ENCODE measurements around the gene FAM13A.

FAM13A gene

DNA sequence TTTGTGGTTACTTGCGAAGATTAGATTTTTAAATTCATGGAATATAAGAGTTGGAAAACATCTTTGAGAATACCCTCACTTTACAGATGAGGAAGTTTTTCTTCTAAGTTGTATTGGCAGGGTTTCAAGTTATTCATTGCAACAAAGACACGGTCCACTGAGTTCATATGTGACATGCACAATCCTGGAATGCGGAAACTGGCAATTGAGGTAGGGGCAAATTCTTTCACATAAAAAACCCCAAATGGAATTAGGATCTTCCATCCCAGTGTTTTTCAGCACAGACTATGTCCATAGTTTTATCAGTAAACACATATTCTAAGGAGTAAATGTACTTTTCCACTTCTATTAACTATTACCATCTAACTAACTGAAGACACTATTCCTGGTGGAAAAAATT lies 277.6 kb downstream of the FAM13A start:
- no peak for DNase-seq (ENCODE audit: low read depth in 2 of 2)

DNA sequence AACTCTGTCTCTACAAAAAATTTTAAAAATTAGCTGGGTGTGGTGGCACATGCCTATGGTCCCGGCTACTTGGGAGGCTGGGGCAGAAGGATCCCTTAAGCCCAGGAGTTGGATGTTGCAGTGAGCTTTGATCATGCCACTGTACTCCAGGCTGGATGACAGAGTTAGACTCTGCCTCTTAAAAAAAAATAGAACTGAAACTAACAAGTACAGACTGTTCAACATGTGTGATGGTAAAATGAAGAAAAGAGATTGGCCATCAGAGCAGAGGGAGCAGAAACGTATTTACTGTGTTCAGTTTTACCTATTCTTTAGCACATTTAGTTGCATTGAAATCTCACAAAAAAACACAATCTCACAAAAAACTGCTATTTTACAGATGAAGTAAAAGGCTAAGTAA lies 281.5 kb downstream of the FAM13A start:
- DNase-seq (ENCODE audit: low read depth in 2 of 2), result no peak

DNA sequence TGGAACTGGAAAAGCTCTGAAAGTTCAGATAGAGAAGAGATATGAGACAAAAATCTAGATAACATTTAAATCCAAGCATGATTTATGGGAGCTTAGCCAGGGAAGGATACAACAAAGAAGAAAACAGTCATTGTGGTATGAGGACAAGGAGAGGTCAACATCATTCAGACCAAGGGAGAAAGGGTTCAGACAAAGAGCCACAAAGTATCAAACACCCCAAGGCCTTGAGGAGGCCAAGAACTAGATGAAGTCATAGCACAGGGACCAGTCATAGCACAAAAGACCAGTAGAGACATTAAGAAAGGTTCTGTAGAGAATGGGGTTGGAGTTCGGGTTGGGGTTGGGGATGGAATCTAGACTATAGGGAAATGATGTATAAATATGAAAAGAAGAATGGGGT lies 282.0 kb downstream of the FAM13A start:
- no peak for DNase-seq (ENCODE audit: low read depth in 2 of 2)

DNA sequence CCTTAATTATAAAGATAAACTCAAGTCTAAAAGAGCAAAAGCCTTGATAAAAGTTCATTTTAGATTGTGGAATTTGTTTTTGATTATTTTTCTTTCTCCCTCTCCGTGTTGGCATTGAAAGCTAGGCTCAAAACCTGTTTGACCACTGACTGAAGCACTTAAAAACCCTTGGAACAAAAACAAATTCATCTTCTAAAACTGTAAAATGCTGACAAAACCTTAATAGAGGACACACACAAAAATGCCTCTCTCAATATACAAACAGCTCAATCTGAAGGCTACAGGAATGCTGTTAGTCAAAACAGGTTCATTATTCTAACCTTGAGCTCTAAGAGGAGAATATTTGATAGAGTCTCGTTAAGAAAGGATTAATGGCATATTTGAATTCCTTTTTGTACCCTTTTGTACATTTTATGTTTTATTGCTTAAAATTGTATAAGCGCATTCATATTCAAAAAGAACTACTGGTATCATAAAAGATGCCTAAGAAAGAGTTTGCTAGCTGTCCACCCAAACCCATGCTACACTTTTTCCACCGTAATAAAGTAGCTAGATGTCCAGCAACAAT lies 285.0 kb downstream of the FAM13A start:
- DNase-seq (ENCODE audit: low read depth in 2 of 2), result no peak

DNA sequence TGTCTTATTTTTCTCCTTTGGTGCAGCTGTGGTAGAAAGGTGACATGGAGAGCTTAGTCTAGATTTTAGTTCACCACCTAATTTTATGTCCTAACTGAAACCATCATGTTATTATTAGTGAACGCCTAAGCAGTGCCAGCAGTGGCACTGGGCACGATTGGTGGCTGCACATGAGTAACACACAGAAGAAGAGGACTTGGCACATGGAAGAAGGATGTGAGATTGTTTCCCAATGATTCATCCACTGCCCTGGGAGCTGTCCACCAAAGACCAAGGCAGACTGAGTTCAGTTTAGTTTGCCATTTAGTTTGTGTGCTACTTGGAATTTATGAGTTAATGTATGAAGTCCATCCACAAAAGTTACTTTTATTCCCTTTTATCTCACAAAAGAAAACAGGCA lies 291.3 kb downstream of the FAM13A start:
- DNase-seq (ENCODE audit: low read depth in 2 of 2), result no peak

DNA sequence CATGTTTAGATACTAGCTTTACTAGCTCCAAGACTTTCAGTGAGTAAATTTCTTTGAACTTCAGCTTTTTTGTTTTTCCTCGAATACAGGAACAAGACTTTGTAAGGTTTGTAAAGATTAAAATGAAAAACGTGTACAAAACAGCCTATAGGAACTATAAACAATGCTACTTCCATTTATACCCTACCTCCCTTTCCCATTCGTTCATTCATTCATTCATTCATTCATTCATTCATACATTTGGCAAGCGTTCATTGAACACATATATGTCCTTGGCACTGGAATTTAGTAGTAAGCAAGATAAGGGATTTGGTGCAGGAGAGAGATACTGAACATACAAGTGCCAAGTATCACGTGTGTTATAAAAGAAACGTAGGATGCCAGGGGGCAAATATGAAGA lies 293.9 kb downstream of the FAM13A start:
- DNase-seq (ENCODE audit: low read depth in 2 of 2), result no peak

DNA sequence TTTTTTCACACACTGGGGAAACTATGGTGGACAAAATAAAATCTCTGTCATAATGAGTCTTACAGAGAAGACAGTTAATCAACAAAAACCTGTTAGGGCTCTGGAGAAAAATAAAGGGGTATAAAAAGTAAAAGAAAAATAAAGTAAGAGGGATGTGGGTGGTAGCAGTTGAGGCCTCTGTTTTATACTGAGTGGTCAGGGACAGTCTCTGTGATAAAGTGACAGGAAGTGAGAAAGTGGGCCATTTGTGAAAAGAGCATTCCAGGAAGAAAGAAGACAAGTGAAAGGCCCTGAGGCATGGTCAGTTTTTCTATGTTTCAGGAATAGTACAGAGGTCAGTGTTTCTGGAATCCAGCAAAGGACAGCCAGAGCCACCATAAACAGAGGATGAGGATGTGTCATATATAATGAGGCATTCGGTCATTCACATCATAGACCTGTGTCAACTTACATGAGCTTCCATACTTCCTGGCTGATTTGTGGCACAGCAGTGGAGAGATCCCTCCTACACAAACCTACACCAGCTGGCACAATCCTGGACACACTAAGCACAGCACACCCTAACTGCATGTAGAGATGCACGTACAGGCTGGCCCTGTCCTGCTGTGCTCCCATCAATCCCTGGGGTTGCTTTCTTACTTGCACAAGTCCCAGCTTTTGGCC lies 295.0 kb downstream of the FAM13A start:
- DNase-seq (ENCODE audit: low read depth in 2 of 2), result no peak

DNA sequence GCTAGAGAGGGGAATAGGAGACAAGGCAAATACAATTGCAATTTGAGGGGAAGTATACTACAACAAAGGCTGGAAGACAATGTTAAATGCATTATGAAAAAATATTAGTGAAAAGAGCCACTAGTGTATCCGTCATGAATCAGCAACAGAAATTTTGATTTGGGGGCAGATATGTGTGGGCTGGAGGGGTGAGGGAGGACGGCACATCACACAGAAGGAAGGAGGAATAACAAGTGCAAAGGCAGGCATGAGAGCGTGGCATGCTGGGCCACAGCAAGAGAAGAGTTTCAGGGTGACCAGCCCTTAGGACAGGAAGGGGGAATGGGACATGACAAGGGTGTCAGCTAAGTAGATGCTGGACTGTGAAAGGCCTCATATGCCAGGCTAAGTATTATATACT lies 295.6 kb downstream of the FAM13A start:
- no peak for DNase-seq (ENCODE audit: low read depth in 2 of 2)

DNA sequence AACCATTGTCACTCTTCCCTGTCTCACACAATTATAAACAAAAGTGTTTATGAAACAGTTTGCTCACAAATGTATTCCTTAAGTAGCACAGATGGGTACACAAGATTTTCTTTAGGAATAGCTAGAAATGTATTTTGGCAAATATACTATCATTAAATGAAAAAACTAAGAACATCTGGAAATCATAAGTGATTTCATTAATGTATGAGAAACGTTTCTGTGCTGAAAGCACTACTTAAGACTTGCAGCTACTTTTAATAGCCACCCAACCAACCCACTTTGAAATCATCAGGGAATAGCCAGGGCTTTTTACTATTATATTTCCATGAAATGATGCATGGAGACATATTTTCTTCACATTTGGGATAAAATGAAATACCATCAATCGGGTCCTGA lies 297.1 kb downstream of the FAM13A start:
- no peak for DNase-seq (ENCODE audit: low read depth in 2 of 2)

DNA sequence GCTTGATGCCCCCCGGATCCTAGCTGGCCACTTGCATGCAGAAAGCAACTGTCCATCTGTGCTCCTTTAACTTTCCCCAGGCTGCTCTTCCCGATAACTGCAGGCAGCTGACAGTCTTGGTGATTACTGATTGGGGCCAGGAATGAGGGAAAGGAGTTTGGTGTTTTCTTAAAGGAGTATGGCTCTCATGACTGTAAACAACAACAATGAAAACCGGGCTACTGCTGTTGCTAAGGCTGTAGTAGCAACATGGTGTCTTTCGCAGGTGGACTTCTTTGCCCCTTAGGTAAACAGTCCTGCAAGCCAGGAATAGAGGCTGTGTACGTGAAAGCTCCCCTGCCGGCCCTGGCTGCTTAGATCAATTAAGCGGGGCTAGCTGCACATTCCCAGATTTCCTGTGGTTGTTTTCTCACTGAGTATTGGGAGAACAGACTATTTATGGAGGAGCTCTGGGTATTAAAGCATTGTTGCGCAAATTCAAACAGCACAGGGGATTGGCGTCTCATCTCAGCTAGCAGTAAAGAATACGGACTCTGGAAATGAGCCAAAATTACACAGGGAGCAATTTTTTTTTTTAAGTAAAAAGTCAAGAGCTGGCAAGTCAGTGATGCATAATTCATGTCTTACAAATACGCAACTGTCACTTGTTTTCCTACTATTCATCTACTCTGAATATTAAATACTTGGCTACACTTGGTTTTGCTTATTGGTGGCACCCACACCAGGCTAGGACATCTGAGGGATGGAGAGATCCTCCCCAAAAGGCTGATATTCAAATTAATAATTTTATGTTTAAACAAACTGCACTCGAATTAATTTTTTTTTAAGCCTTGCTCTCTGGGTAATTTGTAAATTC lies 297.7 kb downstream of the FAM13A start:
- DNase-seq (ENCODE audit: low read depth in 2 of 2), result no peak

DNA sequence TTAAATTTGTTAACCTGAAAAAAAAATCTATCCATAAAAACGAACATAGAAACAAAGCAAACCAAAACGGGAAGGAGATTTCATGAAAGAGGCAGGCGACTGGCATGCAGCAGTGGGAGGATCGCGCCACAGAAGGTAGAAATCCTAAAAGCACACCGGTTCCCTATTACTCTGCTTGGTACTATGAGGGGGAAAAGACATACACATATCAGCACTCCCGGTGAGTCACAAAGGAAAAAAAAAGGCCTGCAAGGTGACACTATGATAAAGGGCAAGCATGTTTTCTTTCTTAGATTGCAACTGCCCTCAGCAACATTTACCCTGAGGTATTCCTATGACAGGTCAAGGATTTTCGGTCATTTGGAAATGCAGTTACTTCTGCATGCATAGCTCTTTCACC lies 298.7 kb downstream of the FAM13A start:
- no peak for DNase-seq (ENCODE audit: low read depth in 2 of 2)

DNA sequence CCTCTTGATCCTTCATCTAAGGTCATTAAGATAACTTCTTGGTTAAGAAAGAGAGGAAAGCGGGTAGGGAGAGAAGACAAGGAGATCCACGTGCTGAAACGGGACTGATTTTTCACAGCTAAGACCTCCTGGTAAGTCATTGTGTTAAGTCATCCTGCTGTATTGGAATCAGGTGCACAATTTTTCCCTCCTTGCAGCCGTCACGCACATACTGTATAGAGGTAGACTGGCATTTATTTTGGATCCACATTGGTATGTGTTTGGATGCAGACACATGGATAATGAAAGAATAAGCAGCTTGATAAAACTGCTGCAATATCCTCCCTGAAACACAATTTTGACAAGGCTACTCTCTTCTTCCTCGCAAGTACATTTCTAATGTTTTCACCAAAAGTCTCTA lies 299.2 kb downstream of the FAM13A start:
- DNase-seq (ENCODE audit: low read depth in 2 of 2), result no peak

DNA sequence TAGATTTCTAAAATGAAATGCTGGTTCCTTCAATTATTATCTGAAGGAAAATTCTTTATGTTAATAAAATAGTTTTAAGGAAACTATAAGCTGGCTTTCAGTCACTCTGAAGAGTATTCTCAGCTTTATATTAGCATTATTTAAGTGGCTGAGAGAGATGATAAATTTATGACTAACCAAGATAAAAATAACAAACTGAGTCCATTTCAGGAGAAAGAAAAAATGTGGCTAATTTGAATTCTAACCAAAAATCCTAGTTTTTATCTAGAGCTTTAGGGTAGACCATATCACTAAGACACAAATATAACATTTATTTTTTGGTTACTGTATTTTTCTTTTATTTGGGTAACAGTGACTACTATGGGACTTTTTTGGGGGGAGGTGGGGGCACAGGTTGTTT lies 299.9 kb downstream of the FAM13A start:
- no peak for DNase-seq (ENCODE audit: low read depth in 2 of 2)

DNA sequence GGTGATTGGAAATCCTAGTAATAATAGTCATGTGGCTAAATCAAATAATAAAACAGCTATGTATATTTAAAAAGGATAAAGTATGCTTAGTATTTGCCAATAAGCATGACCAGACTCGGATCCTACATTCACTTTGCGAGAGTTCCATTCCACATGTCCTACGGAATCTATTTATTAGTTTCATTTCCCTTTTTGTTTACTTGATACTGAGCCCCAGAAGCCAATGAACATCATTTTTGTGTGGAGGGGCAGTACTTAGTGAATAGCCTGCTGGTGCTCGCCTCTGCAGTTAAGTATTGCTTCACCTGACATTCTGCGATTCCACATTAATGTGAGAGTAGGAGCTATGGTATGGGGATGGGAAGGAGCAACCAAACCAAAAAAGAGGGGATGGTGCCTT lies 300.8 kb downstream of the FAM13A start:
- no peak for DNase-seq (ENCODE audit: low read depth in 2 of 2)

DNA sequence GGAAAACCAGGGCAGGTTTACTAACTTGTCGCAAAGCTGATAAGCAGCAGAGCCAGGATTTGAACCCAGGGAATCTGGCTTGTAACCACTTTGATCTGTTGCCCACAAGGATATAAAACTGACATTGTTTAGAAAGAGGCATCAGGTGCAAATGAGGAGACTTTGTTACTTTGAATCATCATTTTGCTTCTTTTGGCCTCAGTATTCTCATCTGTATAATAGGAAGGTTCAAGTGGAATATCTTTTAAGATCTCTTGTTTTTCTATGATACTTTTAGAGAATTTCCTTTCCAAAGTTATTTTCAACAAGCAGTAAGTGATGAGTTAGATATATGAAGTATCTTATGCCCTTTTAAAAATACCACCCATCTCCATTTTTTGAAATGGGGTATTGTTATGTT lies 301.5 kb downstream of the FAM13A start:
- no peak for DNase-seq (ENCODE audit: low read depth in 2 of 2)

DNA sequence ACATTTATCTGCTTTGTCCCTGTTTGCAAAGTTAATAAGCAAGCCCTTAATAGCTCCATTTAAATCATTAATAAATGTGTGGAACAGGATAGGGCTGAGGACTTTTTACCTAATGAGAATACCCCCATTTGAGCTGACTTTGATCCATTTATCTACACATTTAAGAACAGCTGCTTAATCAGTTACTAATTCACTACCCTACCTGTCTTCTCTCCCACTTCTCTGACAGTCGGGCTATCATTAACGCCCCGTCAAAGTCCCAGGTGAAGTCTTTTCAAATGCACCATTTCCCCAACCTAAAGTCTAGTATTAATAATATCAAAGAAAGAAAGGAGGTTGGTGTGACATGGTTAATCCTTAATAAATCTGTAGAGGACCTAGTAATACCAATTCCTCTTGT lies 302.2 kb downstream of the FAM13A start:
- DNase-seq (ENCODE audit: low read depth in 2 of 2), result no peak

DNA sequence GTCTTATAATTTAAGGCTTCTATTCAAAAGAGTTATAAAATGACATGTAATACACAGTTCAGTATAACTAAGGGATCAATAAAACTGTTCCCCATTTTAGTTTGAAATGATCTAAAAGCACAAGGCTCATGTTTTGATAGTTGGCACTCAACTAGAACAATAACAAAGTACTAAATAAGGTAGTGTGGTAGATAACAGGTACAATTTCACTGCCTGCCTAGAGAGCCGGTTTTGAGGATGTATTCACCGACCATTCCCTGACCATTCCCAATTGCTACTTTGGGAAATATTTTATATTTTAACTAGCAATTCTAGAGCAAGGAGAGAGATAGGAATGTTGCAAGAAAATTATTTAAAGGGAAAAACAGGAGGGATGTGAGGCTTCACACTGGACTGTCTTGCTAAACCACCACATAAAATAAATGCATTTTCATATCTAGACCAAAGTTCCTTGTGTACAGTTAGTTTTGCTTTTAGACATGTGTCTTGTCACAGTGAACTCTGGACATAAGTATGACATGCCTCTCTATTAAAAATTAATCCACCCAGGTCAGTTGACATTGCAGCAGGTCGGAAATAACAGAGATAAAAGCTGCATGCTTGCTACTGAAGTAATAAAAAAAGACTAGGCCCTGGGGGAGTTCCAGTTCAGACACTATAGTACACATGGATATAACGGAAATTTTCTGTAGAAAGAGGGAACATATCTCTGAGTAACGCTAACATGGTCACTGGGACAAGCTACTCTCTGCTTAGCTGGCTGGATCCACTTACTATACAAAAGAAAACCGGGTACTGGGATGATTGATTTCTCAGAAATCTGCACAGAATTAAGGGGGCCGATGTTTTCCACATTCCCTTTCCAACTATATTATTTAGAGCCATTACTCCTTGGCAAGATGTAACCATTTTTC lies 303.1 kb downstream of the FAM13A start:
- DNase-seq (ENCODE audit: low read depth in 2 of 2), result no peak

DNA sequence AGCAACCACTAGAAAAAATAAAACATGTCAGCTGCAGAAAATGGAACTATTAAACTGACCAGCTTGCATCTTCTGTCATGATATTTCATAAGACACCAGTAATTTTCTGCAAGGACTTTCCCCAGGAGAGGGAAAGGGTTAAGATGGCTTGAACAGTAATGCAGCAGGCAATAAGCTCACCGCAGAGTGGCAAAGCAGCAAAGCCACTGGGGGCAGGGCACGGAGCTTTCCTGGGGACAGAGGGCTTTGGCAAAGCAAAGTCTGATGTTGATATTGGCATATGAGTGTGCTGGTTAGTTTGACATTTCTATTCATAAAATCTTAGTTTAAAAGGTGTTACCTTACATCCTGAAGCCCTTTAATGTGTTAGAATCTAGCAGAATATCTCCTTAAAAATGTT lies 304.2 kb downstream of the FAM13A start:
- no peak for DNase-seq (ENCODE audit: low read depth in 2 of 2)

DNA sequence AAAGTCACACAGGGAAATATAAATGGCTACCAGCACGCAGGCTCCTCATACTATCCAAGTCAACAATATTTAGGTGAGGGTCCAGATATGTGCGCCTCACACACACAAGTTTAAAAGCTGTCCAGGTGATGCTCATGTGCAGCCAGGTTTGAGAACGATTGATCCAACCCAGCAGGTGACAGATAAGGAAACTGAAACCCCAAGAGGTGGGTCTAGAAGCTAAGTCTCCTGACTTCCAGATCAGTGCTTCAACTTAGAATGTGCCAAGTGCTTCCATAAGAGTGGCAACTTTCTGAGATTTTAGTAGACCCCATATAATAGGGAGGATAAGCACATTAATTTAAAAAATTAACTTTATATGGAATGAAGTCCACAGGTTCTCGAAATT lies 304.9 kb downstream of the FAM13A start:
- DNase-seq (ENCODE audit: low read depth in 2 of 2), result no peak

DNA sequence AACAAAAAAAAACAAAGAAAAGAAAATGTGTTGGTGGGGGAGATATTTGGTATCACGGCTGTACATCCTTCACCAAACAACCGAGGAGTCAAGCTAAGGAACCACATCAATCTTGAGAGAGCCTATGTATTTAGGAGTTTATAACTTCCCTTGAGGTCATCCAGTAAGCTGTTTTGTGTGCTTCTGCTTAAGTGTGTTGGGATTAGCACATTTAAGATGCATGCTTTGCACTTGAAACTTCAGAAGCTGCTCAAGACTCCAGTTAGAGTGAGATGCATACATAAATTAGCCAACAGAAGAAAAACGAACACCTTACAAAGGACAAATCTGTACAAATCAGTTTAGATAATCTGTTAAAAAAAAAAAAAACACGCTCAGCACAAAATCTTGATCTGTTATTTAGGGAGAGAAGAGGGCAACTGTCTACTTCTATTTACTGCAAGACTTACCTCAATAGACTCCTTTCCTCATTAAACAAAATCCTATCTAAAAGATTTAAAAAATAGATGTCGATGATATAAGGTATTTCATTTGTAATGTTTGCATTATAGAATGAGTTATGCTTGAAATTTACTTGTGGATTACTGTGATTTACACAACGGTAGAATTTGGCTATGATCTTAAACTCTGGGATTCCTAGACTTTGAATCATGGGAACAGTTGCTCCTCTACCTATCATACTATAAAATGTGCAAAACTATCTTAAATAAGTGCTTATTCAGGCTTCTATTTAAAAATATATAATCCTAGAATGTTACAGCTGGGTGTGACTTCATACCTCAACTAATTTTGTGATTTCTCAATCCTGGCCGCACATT lies 305.5 kb downstream of the FAM13A start:
- no peak for DNase-seq (ENCODE audit: low read depth in 2 of 2)

DNA sequence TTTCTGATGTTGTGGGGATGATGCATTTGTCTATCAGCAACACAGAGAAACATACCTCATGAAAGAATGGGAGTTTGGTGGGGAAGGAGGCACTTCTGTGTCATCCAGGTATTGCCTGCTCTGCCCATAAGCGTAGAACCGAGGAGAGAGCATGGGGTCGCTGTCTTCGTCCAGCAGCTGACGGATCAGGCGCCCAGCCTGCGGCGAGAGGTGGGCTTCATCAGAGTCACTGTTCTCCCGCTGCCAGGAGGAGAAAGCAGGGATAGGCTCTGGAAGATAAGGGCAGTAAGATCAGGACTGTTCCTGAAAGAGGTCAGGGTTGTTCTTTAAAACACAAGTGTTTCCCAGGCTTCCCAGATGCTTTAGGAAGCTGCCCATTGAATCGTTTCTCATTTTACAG lies 306.6 kb downstream of the FAM13A start:
- no peak for DNase-seq (ENCODE audit: low read depth in 2 of 2)

All from stimulated activated CD8-positive, alpha-beta memory T cell treated with anti-CD3 and anti-CD28 coated beads, Interleukin-15, amount 100 ng/mL, for 48 hours (primary cell).